ENCODE measurements around the gene FHIP1A. TPM values are rescaled to one million over a fixed set of nuclear protein-coding genes. Genes with fewer than 3 reads are reported as not detected.

The FHIP1A gene
- total RNA-seq, 1 donor from 2014 or later, result 11.5 TPM

- TF ChIP-seq CTCF (IDR thresholded peaks at IDR 0.05; ENCODE audit: insufficient read depth, low read length, poor library complexity, severe bottlenecking), result no peak
- DNase-seq (ENCODE audit: low read depth), result no peak
- Histone ChIP-seq H3K36me3 (ENCODE audit: control insufficient read depth, insufficient read depth, low read length) (no peaks in the 10 kb centered on the region), H3K4me3 (ENCODE audit: low read depth, low read length) (no peak overlapping the region), H3K27me3 (ENCODE audit: control insufficient read depth, insufficient read depth, low read length) (no peaks in the 10 kb centered on the region)
Observed at GRCh38 chr4:151418856-151419255, 9.9 kb downstream of the FHIP1A start.

- TF ChIP-seq CTCF (IDR thresholded peaks at IDR 0.05; ENCODE audit: insufficient read depth, low read length, poor library complexity, severe bottlenecking), result no peak
Observed at GRCh38 chr4:151420250-151420807, 11.4 kb downstream of the FHIP1A start.

GRCh38 chr4:151422854-151423253 lies 13.9 kb downstream of the FHIP1A start:
- H3K36me3 ChIP-seq (ENCODE audit: control insufficient read depth, insufficient read depth, low read length), result no peaks in the 10 kb centered on the region
- no peak for DNase-seq (ENCODE audit: low read depth)
- no peak for TF ChIP-seq CTCF (IDR thresholded peaks at IDR 0.05; ENCODE audit: insufficient read depth, low read length, poor library complexity, severe bottlenecking)

More at GRCh38 chr4:151420250-151420807, 11.4 kb downstream of the FHIP1A start:
- no peak for DNase-seq (ENCODE audit: low read depth)
- Histone ChIP-seq H3K27me3 (ENCODE audit: control insufficient read depth, insufficient read depth, low read length) (no peaks in the 10 kb centered on the region), H3K4me3 (ENCODE audit: low read depth, low read length) (no peak overlapping the region), H3K36me3 (ENCODE audit: control insufficient read depth, insufficient read depth, low read length) (no peaks in the 10 kb centered on the region)

GRCh38 chr4:151426513-151426912 lies 17.5 kb downstream of the FHIP1A start:
- TF ChIP-seq CTCF (IDR thresholded peaks at IDR 0.05; ENCODE audit: insufficient read depth, low read length, poor library complexity, severe bottlenecking), result no peak
- H3K4me3 ChIP-seq (ENCODE audit: low read depth, low read length), result no peak overlapping the region
- H3K27me3 ChIP-seq (ENCODE audit: control insufficient read depth, insufficient read depth, low read length), result no peaks in the 10 kb centered on the region
- no peak for DNase-seq (ENCODE audit: low read depth)
- H3K36me3 ChIP-seq (ENCODE audit: control insufficient read depth, insufficient read depth, low read length), result no peaks in the 10 kb centered on the region

More at GRCh38 chr4:151422854-151423253, 13.9 kb downstream of the FHIP1A start:
- no peaks in the 10 kb centered on the region for H3K27me3 ChIP-seq (ENCODE audit: control insufficient read depth, insufficient read depth, low read length)
- no peak overlapping the region for H3K4me3 ChIP-seq (ENCODE audit: low read depth, low read length)

GRCh38 chr4:151427266-151427665 lies 18.3 kb downstream of the FHIP1A start:
- Histone ChIP-seq H3K4me3 (ENCODE audit: low read depth, low read length) (no peak overlapping the region), H3K27me3 (ENCODE audit: control insufficient read depth, insufficient read depth, low read length) (no peaks in the 10 kb centered on the region), H3K36me3 (ENCODE audit: control insufficient read depth, insufficient read depth, low read length) (no peaks in the 10 kb centered on the region)
- TF ChIP-seq CTCF (IDR thresholded peaks at IDR 0.05; ENCODE audit: insufficient read depth, low read length, poor library complexity, severe bottlenecking), result no peak
- DNase-seq (ENCODE audit: low read depth), result no peak

- Histone ChIP-seq H3K27me3 (ENCODE audit: control insufficient read depth, insufficient read depth, low read length) (no peaks in the 10 kb centered on the region), H3K4me3 (ENCODE audit: low read depth, low read length) (no peak overlapping the region), H3K36me3 (ENCODE audit: control insufficient read depth, insufficient read depth, low read length) (no peaks in the 10 kb centered on the region)
- TF ChIP-seq CTCF (IDR thresholded peaks at IDR 0.05; ENCODE audit: insufficient read depth, low read length, poor library complexity, severe bottlenecking), result no peak
- no peak for DNase-seq (ENCODE audit: low read depth)
Observed at GRCh38 chr4:151428346-151428745, 19.4 kb downstream of the FHIP1A start.

All from kidney epithelial cell (primary cell).